ENCODE data around the gene SEC14L5. TPM values are rescaled to one million over a fixed set of nuclear protein-coding genes. Genes with fewer than 3 reads are reported as not detected.

SEC14L5 gene
- total RNA-seq, 1 experiment from 2014 or later: 0.27 TPM

DNA sequence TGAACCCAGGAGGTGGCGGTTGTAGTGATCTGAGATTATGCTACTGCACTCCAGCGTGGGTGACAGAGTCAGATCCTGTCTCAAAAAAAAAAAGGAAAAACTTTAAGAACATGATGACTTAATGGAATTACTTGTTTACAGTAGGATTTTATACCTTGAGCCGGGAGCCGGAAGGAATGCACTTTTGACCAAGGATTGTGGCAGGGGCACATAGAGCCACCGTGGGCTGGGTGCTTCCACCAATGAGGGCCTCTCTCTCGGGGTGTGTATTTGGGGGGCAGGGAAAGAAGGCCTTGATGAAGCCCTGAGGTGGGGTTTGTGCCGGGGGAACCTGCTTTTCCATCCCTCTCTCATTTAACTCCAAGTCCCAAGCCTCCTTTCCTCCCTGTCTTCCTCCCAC lies 82.3 kb downstream of the SEC14L5 start:
- Histone ChIP-seq H3K4me1 (ENCODE audit: control insufficient read depth in 1 of 2, insufficient read depth in 2 of 2, low read length in 2 of 2) (peaks cover 15 to 34% of the 10 kb centered on the region in 2 experiments), H3K4me3 (replicated peaks in 1 of 2; ENCODE audit: low read depth in 1 of 2, low read length in 2 of 2) (no peak overlapping the region), H3K27ac (ENCODE audit: low read depth, low read length) (no peak overlapping the region), H3K4me2 (ENCODE audit: low read length) (no peak overlapping the region), H3K27me3 (ENCODE audit: insufficient read depth, low read length) (no peaks in the 10 kb centered on the region), H3K9me3 (ENCODE audit: control insufficient read depth in 1 of 2, insufficient read depth in 1 of 2, low read depth in 1 of 2, low read length in 2 of 2) (no peaks in the 10 kb centered on the region), H4K20me1 (ENCODE audit: insufficient read depth) (no peaks in the 10 kb centered on the region), H3K9ac (ENCODE audit: low read length) (no peak overlapping the region), H2AFZ (ENCODE audit: low read depth, low read length, poor library complexity, severe bottlenecking) (no peak overlapping the region), H3K9me2 (ENCODE audit: insufficient read depth) (no peaks in the 10 kb centered on the region), H3K79me2 (ENCODE audit: insufficient read depth, low read length) (no peaks in the 10 kb centered on the region), H3K36me3 (ENCODE audit: control insufficient read depth in 1 of 2, insufficient read depth in 2 of 2, low read length in 2 of 2) (no peaks in the 10 kb centered on the region)
- TF ChIP-seq YY1 (IDR thresholded peaks at IDR 0.05; ENCODE audit: extremely low read depth, insufficient replicate concordance, low read depth, low read length): no peak
- TF ChIP-seq EGR1 (IDR thresholded peaks at IDR 0.05; ENCODE audit: low read depth): no peak
- TF ChIP-seq ZFX (IDR thresholded peaks at IDR 0.05): no peak
- no peak for TF ChIP-seq EZH2 (IDR thresholded peaks at IDR 0.05)
- no peak for TF ChIP-seq RAD21 (IDR thresholded peaks at IDR 0.05; ENCODE audit: low read depth)
- TF ChIP-seq SP1 (IDR thresholded peaks at IDR 0.05; ENCODE audit: low read depth): no peak
- TF ChIP-seq, protein P1, sequence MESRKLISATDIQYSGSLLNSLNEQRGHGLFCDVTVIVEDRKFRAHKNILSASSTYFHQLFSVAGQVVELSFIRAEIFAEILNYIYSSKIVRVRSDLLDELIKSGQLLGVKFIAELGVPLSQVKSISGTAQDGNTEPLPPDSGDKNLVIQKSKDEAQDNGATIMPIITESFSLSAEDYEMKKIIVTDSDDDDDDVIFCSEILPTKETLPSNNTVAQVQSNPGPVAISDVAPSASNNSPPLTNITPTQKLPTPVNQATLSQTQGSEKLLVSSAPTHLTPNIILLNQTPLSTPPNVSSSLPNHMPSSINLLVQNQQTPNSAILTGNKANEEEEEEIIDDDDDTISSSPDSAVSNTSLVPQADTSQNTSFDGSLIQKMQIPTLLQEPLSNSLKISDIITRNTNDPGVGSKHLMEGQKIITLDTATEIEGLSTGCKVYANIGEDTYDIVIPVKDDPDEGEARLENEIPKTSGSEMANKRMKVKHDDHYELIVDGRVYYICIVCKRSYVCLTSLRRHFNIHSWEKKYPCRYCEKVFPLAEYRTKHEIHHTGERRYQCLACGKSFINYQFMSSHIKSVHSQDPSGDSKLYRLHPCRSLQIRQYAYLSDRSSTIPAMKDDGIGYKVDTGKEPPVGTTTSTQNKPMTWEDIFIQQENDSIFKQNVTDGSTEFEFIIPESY (IDR thresholded peaks at IDR 0.05; ENCODE audit: extremely low read depth, insufficient replicate concordance, low read length): no peak
- no peak for TF ChIP-seq TCF7L2 (IDR thresholded peaks at IDR 0.05; ENCODE audit: borderline replicate concordance, extremely low read depth, insufficient read depth, insufficient read length)
- TF ChIP-seq, protein P2, sequence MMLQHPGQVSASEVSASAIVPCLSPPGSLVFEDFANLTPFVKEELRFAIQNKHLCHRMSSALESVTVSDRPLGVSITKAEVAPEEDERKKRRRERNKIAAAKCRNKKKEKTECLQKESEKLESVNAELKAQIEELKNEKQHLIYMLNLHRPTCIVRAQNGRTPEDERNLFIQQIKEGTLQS (IDR thresholded peaks at IDR 0.05): no peak
- no peak for TF ChIP-seq JUND (IDR thresholded peaks at IDR 0.05)
- TF ChIP-seq, protein P3, sequence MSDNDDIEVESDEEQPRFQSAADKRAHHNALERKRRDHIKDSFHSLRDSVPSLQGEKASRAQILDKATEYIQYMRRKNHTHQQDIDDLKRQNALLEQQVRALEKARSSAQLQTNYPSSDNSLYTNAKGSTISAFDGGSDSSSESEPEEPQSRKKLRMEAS (IDR thresholded peaks at IDR 0.05): no peak
- TF ChIP-seq CBX3 (IDR thresholded peaks at IDR 0.05; ENCODE audit: low read depth): no peak
- no peak for TF ChIP-seq POLR2AphosphoS5 (IDR thresholded peaks at IDR 0.05; ENCODE audit: low read depth, low read length)
- TF ChIP-seq FOSL1 (IDR thresholded peaks at IDR 0.05; ENCODE audit: low read depth): no peak
- TF ChIP-seq SIN3A (IDR thresholded peaks at IDR 0.05; ENCODE audit: low read depth): no peak
- no peak for TF ChIP-seq ELF1 (IDR thresholded peaks at IDR 0.05; ENCODE audit: borderline replicate concordance, low read depth)
- TF ChIP-seq SRF (IDR thresholded peaks at IDR 0.05; ENCODE audit: low read depth): no peak
- no peak for TF ChIP-seq CEBPB (IDR thresholded peaks at IDR 0.05; ENCODE audit: low read depth)
- TF ChIP-seq, protein P4, sequence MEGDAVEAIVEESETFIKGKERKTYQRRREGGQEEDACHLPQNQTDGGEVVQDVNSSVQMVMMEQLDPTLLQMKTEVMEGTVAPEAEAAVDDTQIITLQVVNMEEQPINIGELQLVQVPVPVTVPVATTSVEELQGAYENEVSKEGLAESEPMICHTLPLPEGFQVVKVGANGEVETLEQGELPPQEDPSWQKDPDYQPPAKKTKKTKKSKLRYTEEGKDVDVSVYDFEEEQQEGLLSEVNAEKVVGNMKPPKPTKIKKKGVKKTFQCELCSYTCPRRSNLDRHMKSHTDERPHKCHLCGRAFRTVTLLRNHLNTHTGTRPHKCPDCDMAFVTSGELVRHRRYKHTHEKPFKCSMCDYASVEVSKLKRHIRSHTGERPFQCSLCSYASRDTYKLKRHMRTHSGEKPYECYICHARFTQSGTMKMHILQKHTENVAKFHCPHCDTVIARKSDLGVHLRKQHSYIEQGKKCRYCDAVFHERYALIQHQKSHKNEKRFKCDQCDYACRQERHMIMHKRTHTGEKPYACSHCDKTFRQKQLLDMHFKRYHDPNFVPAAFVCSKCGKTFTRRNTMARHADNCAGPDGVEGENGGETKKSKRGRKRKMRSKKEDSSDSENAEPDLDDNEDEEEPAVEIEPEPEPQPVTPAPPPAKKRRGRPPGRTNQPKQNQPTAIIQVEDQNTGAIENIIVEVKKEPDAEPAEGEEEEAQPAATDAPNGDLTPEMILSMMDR (IDR thresholded peaks at IDR 0.05 in 2 of 3, conservative IDR thresholded peaks at IDR 0.05 in 1 of 3; ENCODE audit: borderline replicate concordance in 1 of 3, insufficient read depth in 1 of 3, low read depth in 2 of 3, low read length in 2 of 3): no peak
- ATAC-seq (no peak), DNase-seq (ENCODE audit: low read depth, low spot score) (no peak)
- ChIA-PET POLR2A (no interaction called here), CTCF (no interaction called here), RAD21 (ENCODE audit: low non-redundant PET in 1 of 2, low total read pairs in 2 of 2, uncharacterized antibody in 2 of 2, unreplicated experiment in 2 of 2) (no interaction called here)
- BruUV-seq (replicated peaks): no TSS peak
- intact Hi-C loops (cut with micrococcal nuclease): no loop called here
